Body of pancreas (tissue), 4 donors: ENCODE data around the gene CCDC116. TPM values are rescaled to one million over a fixed set of nuclear protein-coding genes. Genes with fewer than 3 reads are reported as not detected.
A peak's percentile ranks its signal among the peaks of the same experiment; 100 is the strongest.
"Not testable (repeated sequence)": the region's sequence is repeated elsewhere in the genome, so short reads cannot be mapped to it uniquely, and the experiment has no call there.

Experiments
- ATAC-seq: fragments of 150-250 bp; one replicate; pipeline ENCODE4 v1.9.1; 2016
- DNase-seq, 4 donors: peaks; one replicate each; pipeline ENCODE4 v3.0.0-alpha.2; 2019
- H3K27ac ChIP-seq, 4 donors: fragments of 200-600 bp; sonication (generic); 1 replicate in 3 of 4; 2 replicates in 1 of 4; pipeline versions ENCODE4 v1.5.1 to v1.6.1; 2016 to 2019; ENCODE audit warnings: mild to moderate bottlenecking in 1 of 4, mixed read lengths in 1 of 4, moderate library complexity in 1 of 4
- H3K27me3 ChIP-seq, 2 donors: fragments of 200-600 bp; sonication (generic); one replicate each; pipeline ENCODE4 v1.6.0; 2016; ENCODE audit warnings: mild to moderate bottlenecking in 1 of 2
- H3K36me3 ChIP-seq, 2 donors: fragments of 200-600 bp; sonication (generic); replicated peaks in 1 of 2; 2 replicates each; pipeline ENCODE4 v1.5.1; 2016; ENCODE audit warnings: low read depth in 2 of 2; ENCODE audit not compliant: insufficient read depth in 1 of 2
- H3K4me1 ChIP-seq: fragments of 200-600 bp; sonication (generic); one replicate; pipeline ENCODE4 v1.6.0; 2016
- H3K4me3 ChIP-seq, 2 donors: fragments of 200-600 bp; sonication (generic); 1 replicate in 1 of 2; 2 replicates in 1 of 2; pipeline ENCODE4 v1.5.1; 2016 to 2019
- H3K9me3 ChIP-seq, 3 donors: fragments of 200-600 bp; sonication (generic); 1 replicate in 2 of 3; 2 replicates in 1 of 3; pipeline ENCODE4 v1.5.1; 2016
- CTCF ChIP-seq, 7 experiments: fragments of 450-650 bp in 4 of 7; fragments of 200-600 bp in 3 of 7; sonication (generic) in 3 of 7; IDR thresholded peaks; one replicate each; pipeline ENCODE4 v1.5.1; 2016 to 2019; ENCODE audit warnings: antibody characterized with exemption in 7 of 7
- POLR2A ChIP-seq, 3 donors: fragments of 450-650 bp; IDR thresholded peaks; one replicate each; pipeline ENCODE4 v1.6.1; 2016; ENCODE audit warnings: antibody characterized with exemption in 3 of 3, mild to moderate bottlenecking in 2 of 3
- WGBS, 2 donors: methylation state at CpG; one replicate each; pipeline ENCODE4 v1.1.5; 2017; 5-methylcytosine and 5-hydroxymethylcytosine counted together
- intact Hi-C: fragments of 100-400 bp; cut with DNase I; formaldehyde crosslinking; loops from one replicate; pipeline ENCODE4 v1.15.1; 2023
- total RNA-seq, 2 donors: library from RNA; depleted of rRNA; stranded (reverse); fragments of >200 nt; gene quantifications; one replicate each; pipeline ENCODE4 v1.1.0, GENCODE V29; 2016

CCDC116 gene
- total RNA-seq, 2 donors from 2014 or later = 0.52 TPM; not detected in 1

GRCh38 chr22:21593406-21594232 lies 38.9 kb upstream of the CCDC116 start:
- ATAC-seq (no peak), DNase-seq (peak in 1 of 4 donors; percentile 42)
- 64 to 68% methylated on average over 11 of the region's 11 CpGs for WGBS, 2 donors
- no peak overlapping the region for H3K4me3 ChIP-seq
- peaks cover 27% of the 10 kb centered on the region for H3K4me1 ChIP-seq
- peak in 4 of 7 experiments; percentile 19 to 35 (median 34) for TF ChIP-seq CTCF (IDR thresholded peaks at IDR 0.05)
- TF ChIP-seq POLR2A (IDR thresholded peaks at IDR 0.05) = no peak
- no peak overlapping the region for H3K27ac ChIP-seq
- H3K36me3 ChIP-seq = peaks cover 0 to 6% of the 10 kb centered on the region in 2 donors
- no peaks in the 10 kb centered on the region for H3K9me3 ChIP-seq
- H3K27me3 ChIP-seq = no peaks in the 10 kb centered on the region
- intact Hi-C loops = no loop called here

- no peak for TF ChIP-seq CTCF (IDR thresholded peaks at IDR 0.05)
- TF ChIP-seq POLR2A (IDR thresholded peaks at IDR 0.05) = no peak
- DNase-seq (no peak), ATAC-seq (no peak)
- peaks cover 0 to 6% of the 10 kb centered on the region in 2 donors for H3K36me3 ChIP-seq
- intact Hi-C loops = no loop called here
- H3K9me3 ChIP-seq = no peaks in the 10 kb centered on the region
- H3K4me3 ChIP-seq = no peak overlapping the region
- no peak overlapping the region for H3K27ac ChIP-seq
- H3K4me1 ChIP-seq = peaks cover 19% of the 10 kb centered on the region
- H3K27me3 ChIP-seq = no peaks in the 10 kb centered on the region
- WGBS, 2 donors = 71 to 78% methylated on average over 4 to 5 of the region's 5 CpGs
These were observed 37.6 kb upstream of the CCDC116 start for GRCh38 chr22:21594865-21595452.

- H3K4me1 ChIP-seq, H3K36me3 ChIP-seq, ATAC-seq, intact Hi-C loops, H3K27ac ChIP-seq, DNase-seq, H3K9me3 ChIP-seq, H3K4me3 ChIP-seq, H3K27me3 ChIP-seq: not testable (repeated sequence)
- WGBS, 2 donors = 92 to 94% methylated on average over 13 of the region's 13 CpGs
These were observed 36.0 kb upstream of the CCDC116 start for GRCh38 chr22:21596356-21597135.

- DNase-seq = no peak
- no peak for ATAC-seq
- intact Hi-C loops = no loop called here
These were observed 34.3 kb upstream of the CCDC116 start for GRCh38 chr22:21598302-21598701.

More at GRCh38 chr22:21598302-21598701, 34.3 kb upstream of the CCDC116 start:
- Histone ChIP-seq H3K27me3 (no peaks in the 10 kb centered on the region), H3K36me3 (peaks cover 0 to 6% of the 10 kb centered on the region in 2 donors), H3K27ac (no peak overlapping the region), H3K9me3 (no peaks in the 10 kb centered on the region), H3K4me3 (no peak overlapping the region), H3K4me1 (no peaks in the 10 kb centered on the region)
- 78 to 83% methylated on average over 3 of the region's 3 CpGs for WGBS, 2 donors
- TF ChIP-seq POLR2A (IDR thresholded peaks at IDR 0.05) (no peak), CTCF (IDR thresholded peaks at IDR 0.05) (no peak)
